Measurements from ENCODE around the gene CYTH1.
A peak's percentile ranks its signal among the peaks of the same experiment; 100 is the strongest.

CYTH1 gene

DNA sequence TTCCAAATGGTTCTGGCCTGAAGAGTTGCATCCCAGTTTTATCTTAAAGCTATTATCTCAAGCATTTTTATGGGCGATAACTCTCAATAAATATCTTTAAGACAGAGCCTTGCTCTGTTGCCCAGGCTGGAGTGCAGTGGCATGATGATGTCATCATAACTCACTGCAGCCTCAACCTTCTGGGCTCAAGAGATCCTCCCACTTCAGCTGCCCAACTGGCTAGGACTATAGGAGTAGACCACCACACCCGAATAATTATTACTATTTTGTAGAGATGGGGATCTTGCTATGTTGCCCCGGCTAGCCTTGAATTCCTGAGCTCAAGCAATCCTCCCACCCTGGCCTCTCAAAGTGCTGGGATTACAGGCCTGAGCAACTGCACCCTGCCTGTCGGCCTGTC lies 26.1 kb upstream of the CYTH1 start:
- H3K79me2 ChIP-seq, result no peaks in the 10 kb centered on the region
- H3K9ac ChIP-seq, result no peak overlapping the region
- H3K9me3 ChIP-seq (ENCODE audit: control insufficient read depth, low read length), result no peaks in the 10 kb centered on the region
- no peak overlapping the region for H3K4me2 ChIP-seq (ENCODE audit: low read length)
- TF ChIP-seq, protein P1, sequence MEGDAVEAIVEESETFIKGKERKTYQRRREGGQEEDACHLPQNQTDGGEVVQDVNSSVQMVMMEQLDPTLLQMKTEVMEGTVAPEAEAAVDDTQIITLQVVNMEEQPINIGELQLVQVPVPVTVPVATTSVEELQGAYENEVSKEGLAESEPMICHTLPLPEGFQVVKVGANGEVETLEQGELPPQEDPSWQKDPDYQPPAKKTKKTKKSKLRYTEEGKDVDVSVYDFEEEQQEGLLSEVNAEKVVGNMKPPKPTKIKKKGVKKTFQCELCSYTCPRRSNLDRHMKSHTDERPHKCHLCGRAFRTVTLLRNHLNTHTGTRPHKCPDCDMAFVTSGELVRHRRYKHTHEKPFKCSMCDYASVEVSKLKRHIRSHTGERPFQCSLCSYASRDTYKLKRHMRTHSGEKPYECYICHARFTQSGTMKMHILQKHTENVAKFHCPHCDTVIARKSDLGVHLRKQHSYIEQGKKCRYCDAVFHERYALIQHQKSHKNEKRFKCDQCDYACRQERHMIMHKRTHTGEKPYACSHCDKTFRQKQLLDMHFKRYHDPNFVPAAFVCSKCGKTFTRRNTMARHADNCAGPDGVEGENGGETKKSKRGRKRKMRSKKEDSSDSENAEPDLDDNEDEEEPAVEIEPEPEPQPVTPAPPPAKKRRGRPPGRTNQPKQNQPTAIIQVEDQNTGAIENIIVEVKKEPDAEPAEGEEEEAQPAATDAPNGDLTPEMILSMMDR (IDR thresholded peaks at IDR 0.05), result no peak
- no peak overlapping the region for H2AFZ ChIP-seq
- H3K27me3 ChIP-seq (ENCODE audit: control insufficient read depth, insufficient read depth, low read length), result no peaks in the 10 kb centered on the region
- H3K27ac ChIP-seq, result no peak overlapping the region
- no peaks in the 10 kb centered on the region for H3K36me3 ChIP-seq (ENCODE audit: control insufficient read depth, insufficient read depth, low read length)
- H3K4me1 ChIP-seq, result no peaks in the 10 kb centered on the region
- no peak overlapping the region for H3K4me3 ChIP-seq (ENCODE audit: low read depth, low read length)

DNA sequence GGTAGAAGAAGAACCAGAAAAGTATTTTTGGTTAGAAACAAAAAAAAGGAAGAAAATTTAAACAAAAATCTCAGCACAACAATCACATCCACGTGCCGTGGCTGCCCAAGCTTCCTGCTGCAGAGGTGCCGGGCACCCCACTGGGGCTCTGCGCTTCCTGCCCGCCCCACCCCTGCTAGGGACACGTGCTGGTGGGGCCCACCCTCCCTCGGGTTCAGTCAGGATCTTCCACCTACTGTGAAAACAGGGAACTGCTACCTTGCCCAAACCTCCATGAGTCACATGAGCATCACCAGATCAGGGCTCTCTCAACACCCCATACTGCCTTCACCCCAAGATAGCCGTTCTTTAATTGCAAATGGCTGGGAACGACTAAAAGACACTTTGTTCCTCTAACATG lies 24.4 kb upstream of the CYTH1 start:
- no peak overlapping the region for H2AFZ ChIP-seq
- no peaks in the 10 kb centered on the region for H3K36me3 ChIP-seq (ENCODE audit: control insufficient read depth, insufficient read depth, low read length)
- no peak overlapping the region for H3K4me2 ChIP-seq (ENCODE audit: low read length)
- H3K79me2 ChIP-seq, result no peaks in the 10 kb centered on the region
- TF ChIP-seq, protein P1 (IDR thresholded peaks at IDR 0.05), result no peak
- H3K4me3 ChIP-seq (ENCODE audit: low read depth, low read length), result no peak overlapping the region
- no peaks in the 10 kb centered on the region for H3K4me1 ChIP-seq
- no peak overlapping the region for H3K27ac ChIP-seq
- H3K9ac ChIP-seq, result no peak overlapping the region
- H3K9me3 ChIP-seq (ENCODE audit: control insufficient read depth, low read length), result no peaks in the 10 kb centered on the region
- H3K27me3 ChIP-seq (ENCODE audit: control insufficient read depth, insufficient read depth, low read length), result no peaks in the 10 kb centered on the region

DNA sequence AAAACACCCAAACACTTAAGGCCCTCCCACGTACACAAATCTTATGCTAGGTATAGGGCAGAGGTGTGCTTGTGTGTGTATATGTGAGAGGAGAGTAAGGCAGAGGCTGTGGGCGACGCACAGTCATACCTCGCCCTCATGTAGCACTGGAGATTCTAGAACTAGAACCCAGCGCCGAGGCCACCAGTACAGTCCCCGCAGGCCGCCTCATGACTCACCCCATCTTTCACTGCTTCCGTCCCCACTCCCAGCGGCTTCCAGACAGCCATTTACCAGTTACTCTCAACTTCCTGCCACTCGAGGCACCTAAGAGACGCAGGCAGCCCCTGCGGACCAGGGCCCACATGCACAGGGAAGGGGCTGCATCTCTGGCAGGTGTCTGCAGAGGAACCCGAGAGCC lies 23.2 kb upstream of the CYTH1 start:
- no peak overlapping the region for H2AFZ ChIP-seq
- H3K27me3 ChIP-seq (ENCODE audit: control insufficient read depth, insufficient read depth, low read length), result no peaks in the 10 kb centered on the region
- peak overlapping the region; percentile 57 for H3K27ac ChIP-seq
- no peak overlapping the region for H3K4me2 ChIP-seq (ENCODE audit: low read length)
- no peaks in the 10 kb centered on the region for H3K79me2 ChIP-seq
- TF ChIP-seq, protein P1 (IDR thresholded peaks at IDR 0.05), result no peak
- H3K4me3 ChIP-seq (ENCODE audit: low read depth, low read length), result no peak overlapping the region
- H3K9ac ChIP-seq, result no peak overlapping the region
- H3K4me1 ChIP-seq, result no peaks in the 10 kb centered on the region
- no peaks in the 10 kb centered on the region for H3K36me3 ChIP-seq (ENCODE audit: control insufficient read depth, insufficient read depth, low read length)
- H3K9me3 ChIP-seq (ENCODE audit: control insufficient read depth, low read length), result no peaks in the 10 kb centered on the region

DNA sequence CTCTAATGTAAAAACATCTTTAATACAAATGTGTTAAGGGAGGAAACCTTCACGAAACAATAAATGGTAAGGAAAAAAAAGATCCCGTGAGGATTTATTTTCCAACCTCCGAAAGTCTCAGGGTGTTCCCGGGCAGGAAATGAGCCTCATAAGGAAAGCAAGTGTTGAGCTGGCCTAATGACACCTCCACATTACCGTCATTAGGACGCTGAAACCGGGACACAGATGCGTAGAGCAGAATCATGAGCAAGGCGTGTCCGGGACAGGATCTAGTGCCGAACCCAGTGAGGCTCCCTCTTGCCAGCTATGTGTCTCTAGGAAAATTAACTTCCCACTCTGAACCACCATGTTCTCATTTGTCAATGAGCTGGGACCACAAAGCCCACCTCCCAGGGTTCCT lies 22.7 kb upstream of the CYTH1 start:
- H3K4me3 ChIP-seq (ENCODE audit: low read depth, low read length), result no peak overlapping the region
- H3K4me1 ChIP-seq, result no peaks in the 10 kb centered on the region
- TF ChIP-seq, protein P1 (IDR thresholded peaks at IDR 0.05), result no peak
- no peak overlapping the region for H2AFZ ChIP-seq
- H3K9ac ChIP-seq, result no peak overlapping the region
- no peaks in the 10 kb centered on the region for H3K27me3 ChIP-seq (ENCODE audit: control insufficient read depth, insufficient read depth, low read length)
- H3K9me3 ChIP-seq (ENCODE audit: control insufficient read depth, low read length), result no peaks in the 10 kb centered on the region
- no peaks in the 10 kb centered on the region for H3K79me2 ChIP-seq
- H3K4me2 ChIP-seq (ENCODE audit: low read length), result no peak overlapping the region
- H3K36me3 ChIP-seq (ENCODE audit: control insufficient read depth, insufficient read depth, low read length), result no peaks in the 10 kb centered on the region
- peak overlapping the region; percentile 57 for H3K27ac ChIP-seq

DNA sequence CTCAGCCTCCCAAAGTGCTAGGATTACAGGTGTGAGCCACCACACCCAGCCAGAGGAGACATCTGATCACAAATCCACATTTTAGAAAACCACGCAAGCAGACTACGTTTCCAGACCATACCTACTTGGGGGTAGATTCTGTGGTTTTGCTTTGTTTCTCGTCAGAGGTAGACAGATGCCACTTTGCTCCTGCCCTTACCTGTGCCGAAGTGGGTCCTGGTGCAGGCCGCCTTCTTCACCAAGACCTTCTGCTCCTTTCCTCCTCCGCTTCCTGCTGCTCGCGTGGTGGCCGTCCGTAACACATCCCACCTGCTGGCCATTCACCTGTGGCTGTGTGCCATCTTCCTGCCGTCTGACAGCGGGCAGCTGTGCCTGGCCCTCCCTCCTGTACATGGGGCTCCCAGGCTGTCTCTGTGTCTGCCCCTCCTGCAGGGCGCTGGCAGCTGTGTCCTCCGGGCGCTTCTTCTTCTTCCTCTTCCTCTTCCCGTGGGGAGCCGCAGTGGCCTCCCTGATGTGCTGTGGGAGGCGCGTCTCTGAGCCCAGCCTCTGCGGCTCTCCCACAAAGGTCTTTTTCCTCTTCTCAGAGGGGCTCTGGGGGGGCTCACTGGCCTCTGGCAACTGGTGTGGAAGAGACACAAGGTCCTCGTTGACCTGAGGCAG lies 21.2 kb upstream of the CYTH1 start:
- no peaks in the 10 kb centered on the region for H3K27me3 ChIP-seq (ENCODE audit: control insufficient read depth, insufficient read depth, low read length)
- TF ChIP-seq, protein P1 (IDR thresholded peaks at IDR 0.05), result no peak
- H3K4me3 ChIP-seq (ENCODE audit: low read depth, low read length), result no peak overlapping the region
- H3K4me1 ChIP-seq, result no peaks in the 10 kb centered on the region
- no peaks in the 10 kb centered on the region for H3K79me2 ChIP-seq
- no peak overlapping the region for H3K4me2 ChIP-seq (ENCODE audit: low read length)
- peak overlapping the region; percentile 2 for H3K27ac ChIP-seq
- H2AFZ ChIP-seq, result no peak overlapping the region
- H3K36me3 ChIP-seq (ENCODE audit: control insufficient read depth, insufficient read depth, low read length), result no peaks in the 10 kb centered on the region
- H3K9ac ChIP-seq, result no peak overlapping the region
- H3K9me3 ChIP-seq (ENCODE audit: control insufficient read depth, low read length), result no peaks in the 10 kb centered on the region

All from parathyroid adenoma (tissue), 2 donors.